ENCODE measurements around the gene AP5Z1.

The AP5Z1 gene

DNA sequence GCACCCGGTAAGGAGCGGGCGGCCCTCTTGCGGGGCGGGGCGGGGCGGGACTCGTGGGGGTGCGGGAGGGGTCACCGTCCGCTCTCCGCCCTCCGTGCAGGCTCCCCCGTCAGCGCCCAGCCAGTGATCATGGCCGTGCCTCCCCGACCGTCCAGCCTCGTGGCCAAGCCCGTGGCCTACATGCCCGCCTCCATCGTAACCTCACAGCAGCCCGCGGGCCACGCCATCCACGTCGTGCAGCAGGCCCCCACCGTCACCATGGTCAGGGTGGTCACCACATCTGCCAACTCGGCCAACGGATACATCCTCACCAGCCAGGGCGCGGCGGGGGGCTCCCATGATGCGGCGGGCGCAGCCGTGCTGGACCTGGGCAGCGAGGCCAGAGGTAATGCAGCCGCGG, 16.2 kb upstream of the AP5Z1 start:
- Histone ChIP-seq H3K4me3 (ENCODE audit: low read length) (no peak overlapping the region), H3K9ac (ENCODE audit: low read length) (no peak overlapping the region), H3K79me2 (ENCODE audit: low read length) (no peaks in the 10 kb centered on the region), H3K27me3 (ENCODE audit: low read depth, low read length) (no peaks in the 10 kb centered on the region), H3K4me2 (ENCODE audit: low read length) (no peak overlapping the region), H3K27ac (ENCODE audit: low read length) (no peak overlapping the region), H4K20me1 (ENCODE audit: insufficient read depth, low read length) (no peaks in the 10 kb centered on the region), H3K4me1 (ENCODE audit: low read length) (peaks cover 3% of the 10 kb centered on the region; the same call in 1 of the 2 replicates), H3K36me3 (replicated peaks; ENCODE audit: low read depth, low read length) (peaks cover 10% of the 10 kb centered on the region), H2AFZ (ENCODE audit: low read depth, low read length) (no peak overlapping the region), H3K9me3 (ENCODE audit: insufficient read depth, low read length) (no peaks in the 10 kb centered on the region)
- TF ChIP-seq, protein P1, sequence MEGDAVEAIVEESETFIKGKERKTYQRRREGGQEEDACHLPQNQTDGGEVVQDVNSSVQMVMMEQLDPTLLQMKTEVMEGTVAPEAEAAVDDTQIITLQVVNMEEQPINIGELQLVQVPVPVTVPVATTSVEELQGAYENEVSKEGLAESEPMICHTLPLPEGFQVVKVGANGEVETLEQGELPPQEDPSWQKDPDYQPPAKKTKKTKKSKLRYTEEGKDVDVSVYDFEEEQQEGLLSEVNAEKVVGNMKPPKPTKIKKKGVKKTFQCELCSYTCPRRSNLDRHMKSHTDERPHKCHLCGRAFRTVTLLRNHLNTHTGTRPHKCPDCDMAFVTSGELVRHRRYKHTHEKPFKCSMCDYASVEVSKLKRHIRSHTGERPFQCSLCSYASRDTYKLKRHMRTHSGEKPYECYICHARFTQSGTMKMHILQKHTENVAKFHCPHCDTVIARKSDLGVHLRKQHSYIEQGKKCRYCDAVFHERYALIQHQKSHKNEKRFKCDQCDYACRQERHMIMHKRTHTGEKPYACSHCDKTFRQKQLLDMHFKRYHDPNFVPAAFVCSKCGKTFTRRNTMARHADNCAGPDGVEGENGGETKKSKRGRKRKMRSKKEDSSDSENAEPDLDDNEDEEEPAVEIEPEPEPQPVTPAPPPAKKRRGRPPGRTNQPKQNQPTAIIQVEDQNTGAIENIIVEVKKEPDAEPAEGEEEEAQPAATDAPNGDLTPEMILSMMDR (IDR thresholded peaks at IDR 0.05; ENCODE audit: low read depth, low read length), result no peak
- TF ChIP-seq EZH2phosphoT487 (IDR thresholded peaks at IDR 0.05; ENCODE audit: low read depth), result no peak

DNA sequence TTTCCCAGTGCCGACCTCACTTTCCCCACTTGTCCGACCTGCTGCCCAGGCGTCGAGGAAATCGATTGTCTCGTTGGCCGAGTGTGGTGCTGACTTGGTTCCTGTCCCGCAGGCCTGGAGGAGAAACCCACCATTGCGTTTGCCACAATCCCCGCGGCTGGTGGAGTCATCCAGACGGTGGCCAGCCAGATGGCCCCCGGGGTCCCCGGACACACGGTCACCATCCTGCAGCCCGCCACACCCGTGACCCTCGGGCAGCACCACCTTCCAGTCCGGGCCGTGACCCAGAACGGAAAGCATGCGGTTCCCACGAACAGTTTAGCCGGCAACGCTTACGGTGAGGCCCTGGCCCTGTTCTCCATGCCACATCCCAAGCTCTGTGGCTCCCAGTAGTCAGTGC, 14.5 kb upstream of the AP5Z1 start:
- Histone ChIP-seq H3K36me3 (replicated peaks; ENCODE audit: low read depth, low read length) (peaks cover 3% of the 10 kb centered on the region), H3K4me3 (ENCODE audit: low read length) (no peak overlapping the region), H3K9ac (ENCODE audit: low read length) (no peak overlapping the region), H3K9me3 (ENCODE audit: insufficient read depth, low read length) (no peaks in the 10 kb centered on the region), H4K20me1 (ENCODE audit: insufficient read depth, low read length) (no peaks in the 10 kb centered on the region), H2AFZ (ENCODE audit: low read depth, low read length) (no peak overlapping the region), H3K4me1 (ENCODE audit: low read length) (peaks cover 3% of the 10 kb centered on the region; the same call in 1 of the 2 replicates), H3K4me2 (ENCODE audit: low read length) (no peak overlapping the region), H3K27me3 (ENCODE audit: low read depth, low read length) (no peaks in the 10 kb centered on the region), H3K79me2 (ENCODE audit: low read length) (no peaks in the 10 kb centered on the region), H3K27ac (ENCODE audit: low read length) (no peak overlapping the region)
- TF ChIP-seq, protein P1 (IDR thresholded peaks at IDR 0.05; ENCODE audit: low read depth, low read length), result no peak
- no peak for TF ChIP-seq EZH2phosphoT487 (IDR thresholded peaks at IDR 0.05; ENCODE audit: low read depth)

DNA sequence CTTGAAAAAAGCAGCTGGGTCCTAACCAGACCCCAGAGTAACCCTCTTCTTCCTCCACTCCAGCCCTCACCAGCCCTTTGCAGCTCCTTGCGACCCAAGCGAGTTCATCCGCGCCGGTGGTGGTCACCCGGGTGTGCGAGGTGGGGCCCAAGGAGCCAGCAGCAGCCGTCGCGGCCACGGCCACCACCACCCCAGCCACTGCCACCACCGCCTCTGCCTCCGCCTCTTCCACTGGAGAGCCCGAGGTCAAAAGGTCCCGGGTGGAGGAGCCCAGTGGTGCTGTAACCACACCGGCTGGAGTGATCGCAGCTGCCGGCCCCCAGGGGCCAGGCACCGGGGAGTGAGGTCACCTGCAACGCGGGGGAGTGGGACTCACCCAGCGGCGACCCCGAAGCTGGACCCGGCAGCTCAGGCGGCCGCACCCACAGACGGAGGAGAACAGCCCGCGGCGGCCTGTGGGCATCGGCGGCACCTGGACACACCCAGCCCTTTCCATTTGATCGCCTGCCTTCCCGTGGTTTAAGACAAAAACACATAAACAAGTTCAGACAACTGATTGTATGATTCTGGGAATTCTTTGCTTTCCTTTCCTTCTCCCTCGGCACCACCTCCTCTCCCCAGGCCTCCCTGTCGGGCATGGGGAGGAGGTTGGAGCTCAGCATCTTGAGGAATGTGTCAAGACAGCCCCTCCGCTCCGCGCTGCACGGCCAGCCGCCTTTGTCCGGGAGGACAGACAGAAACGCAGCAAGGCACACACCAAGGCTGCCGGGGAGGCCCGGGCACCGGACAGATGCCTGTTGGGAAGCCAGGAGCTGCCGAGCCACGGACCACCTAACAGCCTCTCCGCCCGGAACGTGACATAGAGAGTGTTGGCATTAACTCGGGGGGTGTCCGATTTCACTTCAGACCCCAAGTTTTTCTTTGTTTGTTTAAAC, 13.0 kb upstream of the AP5Z1 start:
- no peaks in the 10 kb centered on the region for H3K79me2 ChIP-seq (ENCODE audit: low read length)
- H3K4me2 ChIP-seq (ENCODE audit: low read length), result no peak overlapping the region
- H3K9me3 ChIP-seq (ENCODE audit: insufficient read depth, low read length), result no peaks in the 10 kb centered on the region
- no peaks in the 10 kb centered on the region for H3K36me3 ChIP-seq (replicated peaks; ENCODE audit: low read depth, low read length)
- no peak overlapping the region for H3K4me3 ChIP-seq (ENCODE audit: low read length)
- no peak for TF ChIP-seq EZH2phosphoT487 (IDR thresholded peaks at IDR 0.05; ENCODE audit: low read depth)
- TF ChIP-seq, protein P1 (IDR thresholded peaks at IDR 0.05; ENCODE audit: low read depth, low read length), result no peak
- H3K4me1 ChIP-seq (ENCODE audit: low read length), result peaks cover 3% of the 10 kb centered on the region; the same call in 1 of the 2 replicates
- no peak overlapping the region for H3K9ac ChIP-seq (ENCODE audit: low read length)
- H3K27me3 ChIP-seq (ENCODE audit: low read depth, low read length), result no peaks in the 10 kb centered on the region
- H2AFZ ChIP-seq (ENCODE audit: low read depth, low read length), result no peak overlapping the region
- H4K20me1 ChIP-seq (ENCODE audit: insufficient read depth, low read length), result no peaks in the 10 kb centered on the region
- H3K27ac ChIP-seq (ENCODE audit: low read length), result no peak overlapping the region

DNA sequence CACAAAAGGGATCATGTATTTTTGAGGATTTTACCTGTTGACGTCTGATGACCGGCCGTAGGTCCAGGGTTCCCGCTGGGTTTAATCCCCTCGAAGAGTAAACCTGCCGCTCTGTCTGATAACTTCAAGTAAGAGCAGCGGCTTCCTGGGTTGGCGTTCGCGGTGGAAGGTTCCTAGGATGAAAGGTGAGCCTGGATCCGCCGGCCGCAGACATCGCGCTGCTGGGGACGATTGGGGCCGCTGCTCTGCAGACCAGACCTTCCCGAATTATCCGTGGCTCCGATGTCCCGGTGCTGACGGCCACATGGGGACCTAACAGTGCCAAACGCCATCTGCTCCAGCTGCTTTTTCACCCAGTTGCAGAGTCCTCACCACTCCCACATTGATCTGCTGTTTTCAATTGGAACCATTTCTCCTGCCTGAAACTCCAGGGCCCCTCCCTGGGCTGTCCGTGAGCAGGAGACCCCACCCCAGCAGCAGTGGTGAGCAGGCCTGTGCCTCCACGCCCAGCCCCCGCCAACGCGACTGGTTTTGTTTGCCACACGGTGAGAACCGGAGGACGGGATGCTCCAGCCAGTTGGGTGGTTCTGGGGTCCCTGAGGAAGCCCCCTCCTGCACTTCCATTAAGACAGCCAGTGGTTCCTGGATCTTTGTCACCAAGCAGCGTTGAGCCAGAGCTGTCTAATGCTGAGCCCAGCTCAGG, 12.2 kb upstream of the AP5Z1 start:
- Histone ChIP-seq H4K20me1 (ENCODE audit: insufficient read depth, low read length) (no peaks in the 10 kb centered on the region), H3K9ac (ENCODE audit: low read length) (no peak overlapping the region), H3K27me3 (ENCODE audit: low read depth, low read length) (no peaks in the 10 kb centered on the region), H3K4me3 (ENCODE audit: low read length) (no peak overlapping the region), H3K36me3 (replicated peaks; ENCODE audit: low read depth, low read length) (no peaks in the 10 kb centered on the region), H3K4me1 (ENCODE audit: low read length) (no peaks in the 10 kb centered on the region), H2AFZ (ENCODE audit: low read depth, low read length) (no peak overlapping the region), H3K4me2 (ENCODE audit: low read length) (no peak overlapping the region), H3K79me2 (ENCODE audit: low read length) (no peaks in the 10 kb centered on the region), H3K27ac (ENCODE audit: low read length) (no peak overlapping the region), H3K9me3 (ENCODE audit: insufficient read depth, low read length) (no peaks in the 10 kb centered on the region)
- no peak for TF ChIP-seq EZH2phosphoT487 (IDR thresholded peaks at IDR 0.05; ENCODE audit: low read depth)
- TF ChIP-seq, protein P1 (IDR thresholded peaks at IDR 0.05; ENCODE audit: low read depth, low read length), result no peak
